ENCODE results near the gene LRRC36.
"Not testable (repeated sequence)": the region's sequence is repeated elsewhere in the genome, so short reads cannot be mapped to it uniquely, and the experiment has no call there.

LRRC36 gene

DNA sequence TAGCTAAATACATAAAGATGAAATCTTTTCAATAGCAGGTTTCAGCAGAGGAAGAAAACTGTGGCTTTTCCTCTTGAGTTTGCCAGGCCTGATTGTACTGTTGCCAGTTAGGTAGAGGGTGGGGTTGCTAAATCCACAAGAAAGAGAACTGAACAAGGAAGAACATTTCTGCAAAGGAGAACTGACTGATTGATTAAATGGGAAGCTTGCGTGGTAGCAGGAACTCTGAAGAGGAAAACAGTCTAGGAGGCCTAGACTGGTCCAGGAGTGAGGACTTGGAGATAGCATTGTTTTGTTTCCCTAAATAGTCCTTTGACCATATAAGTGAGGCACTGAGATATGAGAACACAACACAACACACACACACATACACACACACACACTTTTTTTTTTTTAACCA lies 18.8 kb downstream of the LRRC36 start:
- DNase-seq (ENCODE audit: low read depth): no peak

DNA sequence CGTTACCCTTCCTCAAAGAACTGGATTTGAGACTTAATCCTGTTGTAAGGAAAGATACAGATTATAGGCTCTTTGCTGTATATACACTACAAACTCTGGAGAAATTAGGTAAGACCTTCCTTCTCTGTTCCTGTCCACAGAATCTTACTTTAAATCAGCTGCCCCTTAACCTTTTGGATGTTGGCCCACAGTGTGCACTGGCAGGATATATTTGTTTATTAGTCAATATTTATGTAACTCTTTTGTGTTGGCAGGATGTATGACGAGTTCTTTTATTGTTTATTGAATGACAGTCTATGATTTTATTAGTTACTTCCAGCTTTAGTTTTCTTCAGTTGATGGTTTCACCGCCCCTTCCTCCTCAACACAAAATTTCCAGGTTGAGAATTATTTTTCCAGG lies 19.7 kb downstream of the LRRC36 start:
- DNase-seq (ENCODE audit: low read depth): no peak

DNA sequence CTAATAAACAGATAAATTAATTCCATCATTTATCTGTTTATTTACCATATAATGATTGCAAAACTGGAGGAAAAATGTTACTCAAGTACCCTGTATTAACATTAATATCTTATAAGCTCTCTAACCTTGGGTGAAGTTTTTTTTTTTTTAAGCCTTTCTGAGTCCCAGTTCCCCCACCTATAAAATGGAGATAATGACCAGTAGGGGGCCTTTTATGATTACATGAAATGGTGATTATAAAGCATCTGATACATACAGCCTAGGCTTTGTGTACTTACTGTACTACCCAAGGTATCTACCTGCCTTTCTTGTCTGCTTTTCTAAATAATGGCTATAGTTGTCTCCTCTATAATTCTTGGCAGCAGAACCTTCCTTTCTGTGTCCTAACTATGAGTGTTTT lies 22.6 kb downstream of the LRRC36 start:
- peak; percentile 48 for DNase-seq (ENCODE audit: low read depth)

DNA sequence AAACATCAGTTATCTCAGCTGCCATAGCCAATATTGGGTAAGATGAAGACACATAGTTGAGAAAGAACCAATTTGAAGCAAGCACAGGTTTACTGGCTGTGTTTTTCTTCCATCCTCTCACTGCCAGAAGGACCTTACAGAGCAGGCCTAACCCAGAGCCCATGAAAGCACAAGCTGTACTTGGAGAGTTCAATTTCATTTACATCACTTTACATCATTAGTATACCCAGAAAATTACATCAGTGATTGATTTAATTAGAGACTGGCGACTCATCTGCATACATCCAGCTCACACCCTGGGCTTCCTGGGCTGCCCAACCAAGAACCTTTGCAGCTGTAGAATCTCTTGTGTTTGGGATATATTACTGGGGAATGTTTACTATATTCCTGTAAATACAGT lies 23.7 kb downstream of the LRRC36 start:
- no peak for DNase-seq (ENCODE audit: low read depth)

DNA sequence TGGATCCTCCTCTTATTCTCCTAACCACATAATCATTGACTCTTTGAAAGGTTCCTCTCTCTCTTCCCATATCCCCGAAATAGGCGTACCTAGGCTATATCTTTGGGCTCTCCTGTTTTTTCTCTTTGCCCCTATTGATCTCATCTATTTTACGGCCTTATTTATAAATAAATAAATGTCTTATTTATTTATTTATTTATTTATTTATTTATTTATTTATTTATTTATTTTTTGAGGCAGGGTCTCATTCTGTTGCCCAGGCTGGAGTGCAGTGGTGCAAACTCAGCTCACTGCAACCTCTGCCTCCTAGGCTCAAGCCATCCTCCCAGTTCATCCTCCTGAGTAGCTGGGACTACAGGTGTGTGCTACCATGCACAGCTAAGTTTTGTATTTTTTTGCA lies 25.8 kb downstream of the LRRC36 start:
- DNase-seq (ENCODE audit: low read depth): not testable (repeated sequence)

DNA sequence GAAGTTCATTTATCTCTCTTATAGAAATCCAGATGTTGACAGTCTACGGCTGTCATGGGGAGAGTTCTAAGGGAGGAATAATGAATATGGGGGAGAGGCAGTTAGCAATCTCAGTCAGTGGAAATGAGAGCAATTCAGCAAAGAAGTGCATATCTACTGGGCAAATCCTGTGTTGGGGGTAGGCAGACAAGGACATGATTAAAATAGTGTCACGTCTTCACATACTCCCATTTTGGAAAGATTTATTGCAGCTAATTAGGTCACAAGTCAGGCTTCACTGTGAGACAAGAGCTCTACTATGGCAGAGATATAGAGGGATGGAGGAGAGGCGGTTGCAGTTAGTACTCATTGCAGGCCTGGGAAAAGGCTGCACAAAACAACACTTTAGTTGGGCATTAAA lies 29.8 kb downstream of the LRRC36 start:
- no peak for DNase-seq (ENCODE audit: low read depth)

DNA sequence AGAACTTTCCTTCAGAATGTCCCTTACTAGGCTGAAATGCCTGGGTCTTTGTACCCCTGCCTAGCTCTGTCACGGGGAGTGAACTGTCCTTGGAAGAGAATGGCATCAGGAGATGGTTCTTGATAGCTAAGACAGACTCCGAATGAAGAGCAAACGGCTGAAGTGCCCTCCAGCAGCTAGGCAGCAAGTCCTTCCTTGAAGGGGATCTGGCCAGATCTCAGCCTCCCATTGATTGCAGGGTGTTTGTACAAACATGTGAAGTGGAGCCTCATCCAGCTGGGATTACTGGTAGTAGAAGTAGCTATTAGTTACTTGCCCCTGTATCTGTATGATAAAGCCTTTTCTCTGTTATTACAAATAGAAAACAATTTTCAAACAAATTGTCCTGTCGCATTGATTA lies 30.9 kb downstream of the LRRC36 start:
- DNase-seq (ENCODE audit: low read depth): no peak

DNA sequence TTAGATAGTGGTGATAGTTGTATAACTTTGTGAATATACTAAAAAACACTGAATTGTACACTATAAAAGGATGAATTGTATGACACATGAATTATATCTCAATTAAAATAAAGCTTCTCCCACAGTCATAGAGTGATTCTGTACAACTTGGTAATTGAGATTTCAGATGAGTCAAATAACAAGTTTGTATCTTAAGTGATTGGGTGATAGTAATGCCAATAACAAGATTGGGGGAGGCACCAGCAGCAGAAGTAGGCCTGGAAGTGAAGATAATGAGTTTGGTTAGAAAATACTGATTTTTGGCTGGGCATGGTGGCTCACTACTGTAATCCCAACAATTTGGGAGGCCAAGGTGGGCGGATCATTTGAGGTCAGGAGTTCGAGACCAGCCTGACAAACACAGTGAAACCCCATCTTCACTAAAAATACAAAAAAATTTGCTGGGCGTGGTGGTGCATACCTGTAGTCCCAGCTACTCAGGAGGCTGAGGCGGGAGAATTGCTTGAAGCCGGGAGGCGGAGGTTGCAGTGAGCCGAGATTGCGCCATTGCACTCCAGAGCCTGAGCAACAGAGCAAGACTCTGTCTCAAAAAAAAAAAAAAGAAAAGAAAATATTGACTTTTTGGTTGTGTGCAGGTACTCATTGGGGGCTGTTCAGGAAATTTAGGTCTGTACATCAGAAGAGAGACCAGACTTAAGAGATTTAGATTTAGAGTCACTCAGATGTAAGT lies 33.1 kb downstream of the LRRC36 start:
- DNase-seq (ENCODE audit: low read depth): not testable (repeated sequence)

DNA sequence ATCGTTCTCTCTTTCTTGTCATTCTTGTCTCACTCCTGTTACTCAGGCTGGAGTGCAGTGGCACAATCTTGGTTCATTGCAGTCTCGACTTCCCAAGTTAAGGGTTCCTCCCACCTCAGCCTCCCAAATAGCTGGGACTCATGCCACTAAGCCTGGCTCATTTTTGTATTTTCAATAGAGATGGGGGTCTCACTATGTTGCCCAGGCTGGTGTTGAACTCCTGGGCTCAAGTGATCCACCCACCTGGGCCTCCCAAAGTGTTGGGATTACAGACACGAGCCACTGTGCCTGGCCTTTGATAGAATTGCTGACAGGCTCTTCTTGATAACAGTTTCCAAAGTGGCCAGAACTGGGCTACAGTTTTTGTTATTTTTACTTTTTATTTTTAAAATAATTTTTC lies 34.4 kb downstream of the LRRC36 start:
- DNase-seq (ENCODE audit: low read depth): no peak

DNA sequence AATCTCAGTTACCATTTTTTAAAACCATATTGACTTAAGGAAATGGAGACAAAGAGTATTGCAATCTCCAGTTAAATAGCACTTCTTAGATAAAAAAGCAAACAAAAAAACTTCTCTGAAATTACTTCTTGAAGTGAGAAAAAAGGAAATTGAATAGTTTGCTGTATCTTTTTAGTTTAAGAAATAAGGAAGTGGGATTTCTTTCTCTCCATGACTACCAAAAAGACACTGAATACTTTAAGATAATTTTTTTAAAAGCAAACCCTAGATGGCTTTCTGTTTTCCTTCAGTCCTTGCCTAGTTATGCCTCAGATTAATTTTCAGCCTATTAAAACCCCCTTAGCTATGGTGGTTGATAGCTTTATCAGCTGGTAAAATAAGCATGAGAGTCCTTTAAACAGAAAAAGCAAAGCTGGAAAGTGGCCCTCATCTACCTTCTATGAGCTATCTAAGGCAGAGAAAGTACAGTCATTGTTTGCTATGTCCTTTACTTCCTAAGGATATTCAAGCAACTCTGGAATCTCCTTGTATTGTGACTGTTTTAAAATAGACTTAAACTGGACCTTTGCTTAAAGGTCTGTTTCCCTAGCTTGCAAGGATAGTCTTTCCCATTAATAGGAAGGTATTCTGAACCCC lies 38.1 kb downstream of the LRRC36 start:
- DNase-seq (ENCODE audit: low read depth): no peak

DNA sequence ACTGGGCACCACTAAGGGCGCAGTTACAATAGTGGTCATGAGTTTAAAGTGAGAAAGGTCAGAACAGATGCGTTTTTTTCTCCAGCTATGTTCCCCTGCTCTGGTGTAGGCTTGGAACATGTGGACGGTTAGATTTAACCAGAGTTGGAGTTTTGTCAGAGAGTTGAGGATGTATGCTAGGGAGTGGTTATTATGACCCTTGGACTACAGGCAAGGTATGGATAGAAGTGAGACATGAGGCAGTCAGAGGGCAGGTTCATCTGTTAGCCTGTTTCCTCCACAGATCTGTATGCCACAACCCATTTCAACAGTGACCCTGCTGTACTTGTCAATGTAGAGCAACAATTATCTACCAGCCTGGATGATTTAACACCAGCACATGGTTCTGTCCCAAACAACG lies 44.0 kb downstream of the LRRC36 start:
- DNase-seq (ENCODE audit: low read depth): no peak

DNA sequence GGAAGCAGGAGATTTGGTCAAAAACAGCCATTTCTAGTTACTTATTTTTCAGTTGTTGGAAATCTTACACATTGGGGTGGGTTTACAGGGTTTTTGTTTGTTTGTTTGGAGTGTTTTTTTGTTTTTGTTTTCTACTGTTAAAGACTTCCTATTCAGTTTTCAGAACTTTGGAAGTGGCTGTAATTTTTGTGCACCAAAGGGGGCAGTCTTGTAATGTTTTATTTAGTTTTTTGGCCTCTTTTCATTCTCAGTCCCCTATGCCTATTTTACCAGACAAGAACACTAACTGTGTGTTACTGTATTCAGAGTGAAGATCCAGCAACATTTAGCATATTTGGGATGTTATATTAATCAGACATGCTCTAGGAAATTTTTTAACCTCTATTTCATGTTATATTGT lies 46.0 kb downstream of the LRRC36 start:
- peak; percentile 46 for DNase-seq (ENCODE audit: low read depth)

DNA sequence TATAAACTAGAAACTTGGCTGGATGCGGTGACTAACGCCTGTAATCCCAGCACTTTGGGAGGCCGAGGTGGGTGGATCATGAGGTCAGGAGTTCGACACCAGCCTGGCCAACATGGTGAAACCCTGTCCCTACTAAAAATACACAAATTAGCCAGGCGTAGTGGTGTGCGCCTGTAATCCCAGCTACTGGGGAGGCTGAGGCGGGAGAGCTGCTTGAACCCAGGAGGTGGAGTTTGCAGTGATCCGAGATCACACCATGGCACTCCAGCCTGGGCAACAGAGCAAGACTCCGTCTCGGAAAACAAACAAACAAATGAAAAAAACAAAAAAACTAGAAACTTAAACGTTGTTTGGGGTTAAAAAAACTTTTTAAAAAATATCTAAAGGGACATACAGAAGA lies 49.4 kb downstream of the LRRC36 start:
- DNase-seq (ENCODE audit: low read depth): not testable (repeated sequence)

DNA sequence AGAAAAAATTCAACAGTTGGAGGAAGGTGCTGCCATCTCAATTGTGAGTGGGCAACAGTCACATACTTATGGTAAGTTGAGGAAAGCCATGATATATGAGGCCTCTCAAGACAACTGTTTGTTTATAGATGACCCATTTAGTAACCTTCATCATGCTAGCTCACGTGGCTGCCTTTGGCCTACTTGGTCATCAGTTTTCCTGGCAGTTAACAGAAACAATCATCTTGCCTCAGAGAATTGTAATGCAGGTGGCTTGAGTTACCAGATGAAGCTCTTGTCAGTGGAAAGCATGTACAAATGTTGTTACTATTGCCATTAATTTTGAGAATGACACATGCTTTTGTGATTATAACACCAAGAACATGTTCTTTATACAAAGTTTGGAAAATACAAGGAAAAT lies 52.0 kb downstream of the LRRC36 start:
- no peak for DNase-seq (ENCODE audit: low read depth)

DNA sequence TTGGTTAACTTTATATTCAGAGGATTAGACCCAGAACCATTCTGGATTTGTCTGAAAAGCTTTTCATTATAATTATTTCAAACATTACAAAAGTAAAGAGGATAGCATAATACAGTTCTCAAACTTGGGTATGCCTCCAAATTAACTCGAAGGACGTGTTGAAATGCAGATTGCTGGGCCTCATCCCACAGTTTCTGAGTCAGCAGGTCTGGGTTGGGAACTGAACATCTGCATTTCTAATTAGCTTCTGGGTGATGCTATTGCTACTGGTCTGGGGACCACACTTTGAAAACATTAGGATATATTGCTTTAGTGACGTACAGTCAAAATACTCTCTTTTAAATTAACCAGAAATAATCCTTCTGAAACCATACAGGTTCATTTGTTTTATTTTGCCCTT lies 56.7 kb downstream of the LRRC36 start:
- DNase-seq (ENCODE audit: low read depth): no peak

DNA sequence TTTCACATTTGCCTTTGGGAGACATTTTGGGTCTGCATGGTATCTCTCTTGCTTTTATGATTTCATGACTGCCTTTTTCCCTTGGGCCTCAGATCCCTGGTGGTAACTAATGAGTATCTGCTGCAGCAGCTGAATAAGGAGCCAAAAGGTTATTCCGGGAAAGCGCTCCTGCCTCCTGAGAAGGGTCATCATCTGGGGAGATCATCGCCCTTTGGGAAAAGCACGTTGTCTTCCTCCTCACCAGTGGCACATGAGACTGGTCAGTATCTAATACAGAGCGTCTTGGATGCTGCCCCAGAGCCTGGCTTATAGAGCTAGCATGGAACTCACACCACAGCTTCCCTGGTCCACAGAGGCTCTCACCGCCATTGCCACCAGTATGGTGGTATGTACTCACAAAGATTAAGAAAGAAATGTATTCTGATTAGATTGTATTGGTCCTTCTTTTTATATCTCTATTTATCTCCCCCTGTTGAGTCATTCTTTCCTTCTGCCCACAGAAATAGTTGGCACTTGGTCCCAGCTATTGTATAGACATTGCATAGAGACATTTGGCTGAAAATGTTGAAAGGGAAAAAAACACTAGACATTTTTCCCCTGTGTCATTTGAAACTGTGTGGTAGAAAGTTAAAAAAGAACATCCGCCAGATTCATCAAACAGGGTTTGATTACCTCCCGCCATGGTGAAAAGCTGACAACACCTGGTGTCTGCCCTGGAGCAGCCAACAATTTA lies 58.3 kb downstream of the LRRC36 start:
- no peak for DNase-seq (ENCODE audit: low read depth)

DNA sequence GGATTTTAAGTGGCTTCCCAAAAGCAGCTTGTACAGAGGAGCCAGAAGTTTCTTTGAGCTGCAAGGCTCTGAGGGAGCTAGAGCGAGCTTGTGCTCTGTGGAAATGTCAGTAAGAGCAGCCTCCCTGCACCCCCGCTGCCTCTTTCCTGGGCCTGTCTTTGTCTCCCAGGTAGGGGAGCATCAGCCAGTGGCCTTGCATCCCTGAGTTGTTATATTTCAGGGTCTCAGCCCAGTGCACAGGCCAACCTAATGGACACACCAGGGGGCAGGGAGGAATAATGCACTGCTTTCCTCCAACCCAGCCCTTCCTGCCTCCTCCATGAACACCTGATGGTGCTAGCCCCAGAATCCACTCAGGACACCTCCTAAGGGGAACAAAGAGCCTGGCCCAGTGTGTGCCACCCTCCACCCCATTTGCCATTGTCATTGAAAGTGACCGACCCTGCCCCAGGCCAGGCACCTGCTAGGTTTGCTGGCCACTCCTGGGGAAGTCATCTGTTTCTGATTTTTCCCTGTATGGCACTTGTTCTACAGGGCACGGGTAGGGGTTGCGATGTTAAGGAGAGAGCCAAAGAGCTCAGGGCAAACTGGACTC lies 60.3 kb downstream of the LRRC36 start:
- DNase-seq (ENCODE audit: low read depth): no peak

DNA sequence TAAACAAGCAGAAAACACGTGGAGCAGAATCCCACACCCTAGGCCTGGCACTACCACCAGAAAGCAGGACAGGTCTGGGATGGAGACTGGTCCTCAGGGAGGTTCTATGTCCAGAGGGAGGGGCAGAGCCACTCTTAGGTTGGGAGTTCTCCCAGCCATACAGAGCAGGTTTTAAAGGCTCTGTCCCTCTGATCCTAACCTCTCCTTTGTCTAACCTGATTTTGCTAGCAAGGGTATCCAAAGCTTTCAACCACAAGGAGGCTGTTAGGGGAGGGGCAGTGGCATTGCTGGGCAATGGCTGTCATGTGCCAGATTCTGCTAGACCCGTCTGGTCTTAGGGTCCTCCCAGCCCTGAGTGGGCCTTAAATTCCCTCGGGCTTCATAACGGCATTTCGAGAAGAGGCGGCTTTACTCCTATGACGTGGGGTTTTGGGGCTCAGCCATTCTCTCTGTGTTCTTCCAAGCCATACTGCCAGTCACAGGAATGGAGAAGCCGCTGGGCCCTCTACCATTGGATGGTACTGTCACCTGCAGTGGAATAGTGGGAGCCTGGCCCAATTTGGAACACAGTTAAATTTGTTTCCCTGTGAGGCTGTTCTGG lies 61.0 kb downstream of the LRRC36 start:
- DNase-seq (ENCODE audit: low read depth): no peak

DNA sequence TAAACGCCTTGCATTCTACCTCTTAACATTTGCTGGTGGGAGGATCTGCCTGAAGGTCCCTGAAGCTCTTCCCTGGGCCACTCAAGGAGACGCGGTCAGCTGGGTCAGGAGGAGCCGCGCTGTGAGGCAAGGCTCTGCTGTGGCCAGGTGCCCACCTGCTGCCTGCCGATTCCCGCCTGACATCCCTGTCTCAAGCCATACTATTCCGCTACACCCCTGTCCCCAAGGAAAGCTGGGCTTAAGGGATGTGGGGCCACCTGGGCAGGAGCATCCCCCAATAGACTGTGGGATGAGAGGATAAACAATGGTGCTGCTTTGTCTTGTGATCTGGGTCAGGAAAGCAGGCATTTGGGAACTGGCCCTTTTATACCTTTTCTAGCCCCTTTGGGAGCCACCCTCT lies 61.6 kb downstream of the LRRC36 start:
- DNase-seq (ENCODE audit: low read depth): no peak

DNA sequence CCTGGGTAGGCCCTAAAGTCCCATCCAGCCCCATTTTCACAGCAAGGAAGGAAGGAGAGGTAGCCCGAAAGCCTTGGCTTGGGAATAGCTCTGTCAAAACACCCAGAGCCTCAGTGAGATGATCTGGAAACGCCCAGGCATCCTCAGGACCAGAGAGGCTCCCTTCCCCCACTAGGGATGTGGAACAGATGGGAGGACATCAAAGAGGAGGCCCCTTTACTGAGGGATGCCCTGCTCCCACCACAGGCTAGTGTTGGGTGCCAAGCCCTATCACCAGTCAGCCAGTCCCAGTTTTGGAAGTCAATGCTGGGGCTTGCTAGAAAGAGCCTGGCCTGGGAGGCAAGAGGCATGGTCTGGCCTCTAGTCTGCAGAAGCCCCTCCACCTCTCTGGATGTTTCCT lies 62.0 kb downstream of the LRRC36 start:
- DNase-seq (ENCODE audit: low read depth): no peak

DNA sequence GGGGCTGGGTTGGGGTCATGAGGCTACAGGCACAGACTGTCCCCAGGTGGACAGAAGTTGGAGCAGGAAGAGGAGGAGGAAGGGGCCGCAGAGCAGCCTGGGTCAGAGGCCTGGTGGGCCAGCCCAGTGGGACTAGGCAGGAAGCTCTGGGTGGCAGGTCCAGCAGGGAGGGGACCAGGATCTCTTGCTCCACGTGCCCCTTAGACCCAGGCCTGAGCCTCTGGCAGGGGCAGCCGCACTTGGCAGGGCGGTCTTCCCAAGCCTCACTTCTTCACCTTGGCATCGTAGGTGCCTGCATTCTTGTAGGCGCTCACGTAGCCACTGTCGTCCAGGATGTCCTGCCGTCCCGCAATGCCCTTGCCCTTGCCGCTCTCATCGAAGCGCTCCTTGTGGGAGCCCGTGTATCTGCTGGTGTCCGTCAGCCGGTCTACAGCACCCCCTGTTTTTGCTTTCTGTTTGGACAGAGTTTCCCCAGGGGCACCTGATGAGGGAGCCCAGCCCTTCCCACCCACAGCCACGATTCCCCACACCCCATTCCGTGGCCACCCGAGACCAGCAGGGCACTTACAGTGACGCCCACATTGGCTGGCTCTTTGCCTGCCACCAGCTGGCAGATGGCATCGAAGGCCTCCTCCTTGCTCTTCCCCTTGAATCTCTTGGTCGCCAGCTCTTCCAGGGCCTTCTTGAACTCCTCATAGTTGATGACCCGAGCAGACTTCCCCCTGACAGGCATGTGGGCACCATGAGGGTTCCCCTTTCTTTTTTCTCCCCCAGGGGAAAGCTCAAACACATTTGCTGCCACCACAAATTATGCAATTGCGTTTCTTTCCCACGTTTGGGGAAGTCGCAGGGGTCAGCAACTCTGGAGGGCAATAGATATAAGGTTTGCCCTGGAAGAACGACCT lies 63.5 kb downstream of the LRRC36 start:
- no peak for DNase-seq (ENCODE audit: low read depth)
